HG03354 (cell line): ENCODE data around the gene TUBA4B.

Experiments
- ATAC-seq: cut with Tn5 transposase; IDR thresholded peaks from one replicate; pipeline ENCODE4 v1.9.1; 2021; ENCODE audit warnings: mild to moderate bottlenecking; ENCODE audit not compliant: unreplicated experiment, poor library complexity, severe bottlenecking

The TUBA4B gene

GRCh38 chr2:219252900-219253752, at the start of gene TUBA4B:
Gene TUBA4B (plus strand): TSS chr2:219253243. CDS start chr2:219253408, 165 bp downstream.
- peak; percentile 13 for ATAC-seq

GRCh38 chr2:219204425-219205164, 48.4 kb upstream of the TUBA4B start:
- no peak for ATAC-seq

GRCh38 chr2:219205165-219205538, 47.9 kb upstream of the TUBA4B start:
- ATAC-seq = no peak

- ATAC-seq = no peak
These were observed 47.1 kb upstream of the TUBA4B start for GRCh38 chr2:219205981-219206327.

- peak; percentile 99 for ATAC-seq
These were observed 46.5 kb upstream of the TUBA4B start, which contains the start of gene ZFAND2B for GRCh38 chr2:219206328-219207133. Gene ZFAND2B (plus strand): TSS chr2:219206782. CDS start chr2:219206988, 206 bp downstream.

GRCh38 chr2:219207134-219207883, 45.7 kb upstream of the TUBA4B start:
- ATAC-seq = no peak

- ATAC-seq = no peak
These were observed 44.9 kb upstream of the TUBA4B start for GRCh38 chr2:219207884-219208740.

- no peak for ATAC-seq
These were observed 43.5 kb upstream of the TUBA4B start for GRCh38 chr2:219209236-219210195.

- ATAC-seq = no peak
These were observed 42.7 kb upstream of the TUBA4B start for GRCh38 chr2:219210196-219210885.

GRCh38 chr2:219210886-219211362, 42.1 kb upstream of the TUBA4B start:
- no peak for ATAC-seq

- ATAC-seq = no peak
These were observed 40.0 kb upstream of the TUBA4B start for GRCh38 chr2:219213026-219213415.

GRCh38 chr2:219213486-219214071, 39.5 kb upstream of the TUBA4B start:
- no peak for ATAC-seq

GRCh38 chr2:219214141-219214540, 38.9 kb upstream of the TUBA4B start:
- no peak for ATAC-seq

GRCh38 chr2:219214786-219215185, 38.3 kb upstream of the TUBA4B start:
- ATAC-seq = no peak

- ATAC-seq = no peak
These were observed 37.0 kb upstream of the TUBA4B start for GRCh38 chr2:219215871-219216534.

GRCh38 chr2:219216535-219216915, 36.5 kb upstream of the TUBA4B start:
- ATAC-seq = no peak
